NCI-H1417 (cell line): Measurements from ENCODE around the gene CEP83.
"Not testable (repeated sequence)": the region's sequence is repeated elsewhere in the genome, so short reads cannot be mapped to it uniquely, and the experiment has no call there.

Experiments used
- DNase-seq, 3 experiments: peaks; one replicate each; lab custom pipeline; 2025; lab: John Stamatoyannopoulos, UW

The CEP83 gene

DNA sequence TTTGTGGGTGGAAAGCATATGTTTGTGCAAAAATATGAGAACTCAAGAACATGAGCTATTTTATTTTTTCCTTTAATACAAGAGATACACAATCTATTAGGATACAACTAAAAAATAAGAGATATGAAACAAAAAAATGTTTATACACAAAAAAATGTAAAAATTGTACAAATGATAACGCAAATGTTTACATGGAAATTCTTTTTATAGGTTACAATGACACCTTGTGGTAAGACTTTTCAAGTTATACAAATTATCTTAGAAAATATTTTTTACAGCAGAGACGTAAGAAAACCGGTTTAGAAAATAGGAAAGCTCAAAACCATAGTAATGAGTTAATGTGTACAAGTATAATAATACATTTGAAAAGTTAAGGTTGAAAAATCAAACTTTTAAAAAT is 25.5 kb downstream of the CEP83 start:
- DNase-seq = peak in 1 of 3 experiments; percentile 12

GRCh38 chr12:94433744-94434143 is 25.9 kb downstream of the CEP83 start:
- no peak for DNase-seq

GRCh38 chr12:94430304-94430703 is 29.4 kb downstream of the CEP83 start:
- no peak for DNase-seq

DNA sequence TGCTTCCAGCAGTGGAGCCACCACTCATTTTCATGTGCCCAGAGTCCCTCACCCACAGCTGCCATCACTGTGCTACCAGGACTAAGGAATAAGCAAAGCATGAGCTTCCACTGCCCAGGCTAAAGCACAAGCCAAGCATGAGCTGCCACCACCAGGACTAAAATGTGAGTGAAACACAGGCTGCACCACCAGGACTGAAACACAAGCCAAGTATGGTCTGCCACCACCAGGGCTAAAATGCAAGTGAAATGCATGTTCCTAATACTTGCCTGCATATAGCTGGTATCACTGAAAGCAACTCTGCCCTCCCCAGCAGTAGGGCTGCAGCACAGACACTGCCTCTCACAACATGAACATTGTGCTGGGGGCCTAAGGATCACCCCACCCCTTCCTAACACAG is 30.0 kb downstream of the CEP83 start:
- DNase-seq = no peak

DNA sequence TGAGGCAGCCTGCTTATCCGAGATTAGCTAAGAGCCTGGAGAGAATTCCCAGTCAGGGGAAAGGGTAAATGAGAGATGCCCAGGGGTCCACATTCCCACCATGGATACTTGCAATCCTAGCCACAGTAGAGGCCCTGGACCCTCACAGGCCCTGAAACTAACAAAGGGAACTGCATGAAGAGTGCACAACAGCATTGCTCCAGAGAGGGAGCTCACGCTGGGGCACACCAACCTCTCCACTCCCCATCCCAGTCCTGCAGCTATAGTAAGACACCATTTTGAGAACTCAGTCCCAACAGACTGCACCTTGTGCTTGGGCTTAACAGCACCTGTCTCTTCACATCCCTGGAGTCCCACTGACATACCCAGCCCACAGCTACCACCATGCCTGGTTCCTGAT is 30.5 kb downstream of the CEP83 start:
- no peak for DNase-seq

DNA sequence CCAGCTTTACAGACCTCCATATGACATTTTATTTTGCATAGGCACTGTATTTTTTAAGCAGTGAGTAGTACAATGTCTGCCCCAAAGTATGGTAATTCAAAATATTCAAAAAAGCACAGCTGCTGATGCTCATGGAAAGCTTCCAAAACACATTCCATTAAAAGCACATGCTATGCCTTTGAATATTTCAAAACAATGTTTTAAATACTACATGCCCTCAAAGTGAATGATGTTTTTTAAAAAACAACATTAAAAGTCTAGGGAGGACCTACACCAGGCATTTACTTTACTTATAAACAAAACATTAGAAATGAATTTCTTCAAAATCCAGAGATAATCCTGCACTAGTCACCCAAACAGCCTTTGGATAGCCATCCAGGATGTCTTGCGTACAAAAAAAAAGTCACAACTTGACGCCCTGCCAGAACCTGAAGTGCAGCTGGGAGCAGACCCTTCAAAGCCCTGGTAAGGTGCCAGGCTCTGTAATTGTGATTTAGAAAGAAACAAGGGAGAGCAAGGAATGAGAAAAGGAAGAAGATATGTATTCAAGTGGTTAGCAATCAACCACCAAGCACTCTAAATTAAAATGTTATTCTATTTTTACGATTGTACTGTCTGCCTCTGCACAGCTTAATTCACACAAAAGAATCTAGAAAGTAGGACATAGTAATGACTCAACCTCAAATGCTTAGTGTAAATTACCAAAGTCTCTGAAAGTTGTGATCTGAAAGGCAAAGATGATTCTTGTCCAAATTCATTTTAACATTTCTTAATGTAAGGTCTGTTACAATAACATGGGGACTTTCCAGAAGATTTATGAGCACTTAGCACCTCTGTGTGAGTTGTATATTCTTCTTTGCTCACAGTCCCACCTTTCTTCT is 31.9 kb downstream of the CEP83 start:
- DNase-seq = peak in 2 of 3 experiments; percentile 20 to 28

DNA sequence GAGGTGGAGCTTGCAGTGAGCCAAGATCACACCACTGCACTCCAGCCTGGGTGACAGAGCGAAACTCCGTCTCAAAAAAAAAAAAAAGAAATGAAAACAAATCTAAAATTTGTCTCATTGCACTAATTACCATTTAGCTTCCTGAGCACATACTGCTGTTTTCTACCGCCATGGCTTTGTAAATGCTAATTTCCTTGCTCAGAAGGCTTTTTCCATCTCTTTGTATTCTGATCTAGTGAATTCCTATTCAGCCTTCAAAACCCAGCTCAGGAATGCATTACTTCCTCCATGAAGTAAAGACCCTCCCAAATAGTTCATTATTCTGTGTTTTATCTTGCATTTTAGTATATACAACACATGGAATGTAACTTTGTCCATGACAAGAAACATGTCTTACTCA is 33.6 kb downstream of the CEP83 start:
- DNase-seq = no peak

DNA sequence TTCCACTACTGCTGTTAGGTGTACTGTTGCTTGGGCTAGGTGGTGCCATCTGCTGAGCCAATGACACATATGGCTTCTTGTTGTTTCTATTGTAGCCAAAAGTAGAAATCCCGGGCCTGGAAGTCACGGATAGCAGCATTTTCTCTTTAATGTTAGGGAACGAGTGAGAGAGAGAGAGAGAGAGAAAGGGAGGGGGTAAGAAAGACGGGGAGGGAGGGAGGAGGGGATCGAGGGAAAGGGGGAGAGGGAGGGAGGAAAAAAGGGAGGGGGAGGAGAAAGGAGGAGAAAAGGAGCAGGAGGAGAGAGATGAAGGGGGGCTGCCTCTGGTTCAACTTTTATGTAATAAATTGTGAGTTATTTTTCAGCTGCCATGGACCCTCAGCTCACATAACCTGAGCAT is 34.8 kb downstream of the CEP83 start:
- DNase-seq = not testable (repeated sequence)

DNA sequence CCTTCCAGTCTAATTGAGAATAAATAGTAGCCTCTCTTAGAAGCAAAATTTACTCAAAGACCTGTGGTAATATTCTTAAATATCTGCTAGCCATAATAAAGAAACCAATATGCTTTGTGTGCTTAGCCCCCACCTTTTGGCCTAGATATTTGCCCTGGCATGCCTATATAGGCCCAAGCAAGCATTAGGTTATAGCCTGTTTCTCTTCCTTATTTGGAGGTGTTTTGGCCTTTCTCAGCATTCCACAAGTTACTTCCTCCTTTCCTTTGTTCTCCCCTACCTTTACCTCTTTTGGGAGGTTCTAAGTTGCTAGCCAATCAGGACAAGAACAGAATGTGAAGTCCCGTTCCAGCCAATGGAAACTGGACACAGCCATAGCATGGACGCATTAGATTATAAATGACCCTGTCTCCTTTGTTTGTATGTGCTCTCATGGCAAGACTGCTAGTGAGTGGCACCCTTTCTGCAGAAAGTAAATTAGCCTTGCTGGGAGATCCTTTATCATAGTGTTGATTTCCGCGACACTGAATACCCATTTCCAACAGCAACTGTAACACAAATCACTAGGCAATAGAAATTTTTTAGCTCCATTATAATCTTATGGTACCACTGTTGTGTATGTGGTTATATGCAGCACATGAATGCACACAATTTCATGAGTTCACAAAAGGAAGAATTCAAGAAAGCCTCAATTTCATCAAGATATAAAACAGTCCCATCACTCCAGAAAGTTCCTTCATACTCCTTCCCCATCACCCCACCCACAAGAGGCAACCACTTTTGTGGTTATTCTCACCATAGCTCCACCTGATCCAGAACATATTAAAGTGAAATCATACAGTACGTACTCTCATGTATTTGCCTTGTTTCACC is 37.6 kb downstream of the CEP83 start:
- no peak for DNase-seq

GRCh38 chr12:94418517-94418916 is 41.1 kb downstream of the CEP83 start:
- no peak for DNase-seq

DNA sequence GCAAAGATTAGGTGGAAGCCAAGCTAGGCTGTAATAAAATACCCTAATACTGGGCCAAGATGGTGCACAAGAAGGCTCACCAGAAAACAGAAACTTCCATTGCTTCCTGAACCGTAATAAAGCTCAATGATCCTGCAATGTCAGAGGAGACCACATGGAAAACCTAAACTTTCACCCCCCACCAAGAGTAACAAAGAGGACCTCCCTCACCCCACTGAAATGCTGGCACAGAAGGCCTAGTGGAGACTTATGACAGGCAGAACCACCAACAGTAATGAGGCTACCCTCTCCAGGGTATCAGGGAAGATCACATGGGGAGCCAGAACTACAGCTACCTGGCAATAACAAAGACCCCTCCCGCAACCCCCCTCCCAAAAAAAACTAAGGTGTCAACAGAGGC is 43.1 kb downstream of the CEP83 start:
- DNase-seq = no peak

DNA sequence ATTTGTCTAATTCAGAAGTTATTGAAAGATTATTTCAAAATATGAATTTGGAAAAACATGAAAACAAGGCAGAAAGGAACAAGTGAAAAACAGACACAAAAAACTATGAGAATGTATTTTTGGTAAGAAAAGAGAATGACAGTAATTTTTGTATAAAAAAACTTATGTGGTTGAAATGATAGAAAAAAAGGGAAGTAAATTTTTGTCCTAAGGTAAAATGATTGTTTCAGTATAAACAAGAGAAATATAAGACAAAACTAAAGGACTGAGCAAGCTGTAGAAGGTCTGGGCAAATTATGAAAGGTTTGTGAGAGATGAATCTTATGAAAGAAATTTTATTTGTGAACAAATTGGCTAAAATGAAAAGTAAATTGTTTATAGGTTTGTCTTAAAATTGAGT is 44.6 kb downstream of the CEP83 start:
- no peak for DNase-seq

GRCh38 chr12:94405413-94406116 is 54.1 kb downstream of the CEP83 start:
- DNase-seq = no peak

GRCh38 chr12:94404854-94405253 is 54.8 kb downstream of the CEP83 start:
- no peak for DNase-seq

DNA sequence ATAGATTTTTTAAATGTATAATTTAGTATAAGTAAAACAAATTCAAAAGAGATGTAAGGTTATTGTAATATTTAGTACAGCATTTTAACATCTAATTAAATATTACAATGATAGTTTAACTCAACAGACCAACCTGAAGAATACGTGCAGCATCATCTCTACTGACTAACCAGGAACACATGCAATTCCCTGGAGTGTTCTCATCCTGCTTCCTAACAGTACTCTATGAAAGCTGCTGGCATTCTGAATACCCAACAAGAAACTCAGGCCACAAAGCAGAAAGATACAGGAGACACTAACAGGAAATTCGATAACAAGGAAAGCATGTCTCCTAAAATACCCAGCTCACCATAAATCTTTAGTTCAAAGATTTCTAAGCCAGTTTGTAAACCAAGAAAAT is 58.3 kb downstream of the CEP83 start:
- DNase-seq = no peak

GRCh38 chr12:94398685-94399084 is 61.0 kb downstream of the CEP83 start:
- DNase-seq = not testable (repeated sequence)

DNA sequence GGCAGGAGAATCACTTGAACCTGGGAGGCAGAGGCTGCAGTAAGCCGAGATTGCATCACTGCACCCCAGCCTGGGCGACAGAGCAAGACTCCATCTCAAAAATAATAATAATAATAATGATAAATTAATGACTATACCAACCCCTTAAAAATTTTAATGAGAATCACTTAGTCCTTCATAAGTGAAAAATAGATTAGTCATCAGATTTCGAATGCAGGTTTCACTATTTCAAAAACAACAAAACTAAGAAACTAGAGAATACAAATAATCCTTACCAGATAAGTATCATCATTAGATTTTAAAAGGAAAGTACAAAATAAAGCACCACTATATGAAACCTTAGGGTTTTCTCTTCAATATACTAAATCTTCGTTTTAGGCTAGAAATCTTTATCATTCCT is 62.3 kb downstream of the CEP83 start:
- no peak for DNase-seq

DNA sequence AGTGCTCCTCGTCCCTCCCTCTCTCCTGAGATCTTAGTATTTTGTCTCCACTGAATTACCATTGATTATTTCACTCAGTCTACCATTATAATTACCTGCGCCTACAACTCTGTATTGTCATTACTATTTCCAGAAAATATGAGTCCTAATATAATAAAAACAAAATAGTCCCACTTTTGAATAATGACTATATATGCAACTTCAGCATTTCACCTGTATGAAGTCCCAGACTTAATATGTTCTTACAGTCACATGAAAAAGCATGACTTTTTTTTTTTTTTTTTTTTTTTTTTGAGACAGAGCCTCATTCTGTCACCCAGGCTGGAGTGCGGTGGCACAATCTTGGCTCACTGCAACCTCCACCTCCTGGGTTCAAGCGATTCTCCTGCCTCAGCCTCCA is 63.7 kb downstream of the CEP83 start:
- not testable (repeated sequence) for DNase-seq

DNA sequence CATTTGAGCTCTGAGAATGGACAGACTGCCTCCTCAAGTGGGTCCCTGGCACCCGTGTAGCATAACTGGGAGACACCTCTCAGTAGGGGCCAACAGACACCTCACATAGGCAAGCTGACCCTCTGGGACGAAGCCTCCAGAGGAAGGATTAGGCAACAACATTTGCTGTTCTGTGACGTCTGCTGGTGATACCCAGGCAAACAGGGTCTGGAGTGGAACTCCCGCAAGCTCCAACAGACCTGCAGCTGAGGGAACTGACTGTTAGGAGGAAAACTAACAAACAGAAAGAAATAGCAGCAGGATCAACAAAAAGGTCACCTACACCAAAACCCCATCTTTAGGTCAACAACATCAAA is 69.6 kb downstream of the CEP83 start:
- no peak for DNase-seq

DNA sequence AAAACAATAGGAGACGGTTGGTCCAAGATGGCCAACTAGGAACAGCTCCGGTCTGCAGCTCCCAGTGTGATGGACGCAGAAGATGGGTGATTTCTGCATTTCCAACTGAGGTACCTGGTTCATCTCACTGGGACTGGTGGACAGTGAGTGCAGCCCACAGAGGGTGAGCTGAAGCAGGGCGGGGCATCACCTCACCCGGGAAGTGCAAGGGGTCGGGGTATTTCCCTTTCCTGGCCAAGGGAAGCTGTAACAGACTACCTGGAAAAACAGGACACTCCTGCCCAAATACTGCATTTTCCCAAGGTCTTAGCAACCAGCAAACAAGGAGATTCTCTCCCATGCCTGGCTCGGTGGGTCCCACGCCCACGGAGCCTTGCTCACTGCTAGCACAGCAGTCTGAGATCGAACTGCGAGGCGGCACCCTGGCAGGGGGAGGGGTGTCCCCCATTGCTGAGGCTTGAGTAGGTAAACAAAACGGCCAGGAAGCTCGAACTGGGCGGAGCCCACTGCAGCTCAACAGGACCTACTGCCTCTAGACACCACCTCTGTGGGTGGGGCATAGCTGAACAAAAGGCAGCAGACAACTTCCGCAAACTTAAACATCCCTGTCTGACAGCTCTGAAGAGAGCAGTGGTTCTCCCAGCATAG is 70.1 kb downstream of the CEP83 start:
- DNase-seq = peak; percentile 6 to 12 (median 10)

DNA sequence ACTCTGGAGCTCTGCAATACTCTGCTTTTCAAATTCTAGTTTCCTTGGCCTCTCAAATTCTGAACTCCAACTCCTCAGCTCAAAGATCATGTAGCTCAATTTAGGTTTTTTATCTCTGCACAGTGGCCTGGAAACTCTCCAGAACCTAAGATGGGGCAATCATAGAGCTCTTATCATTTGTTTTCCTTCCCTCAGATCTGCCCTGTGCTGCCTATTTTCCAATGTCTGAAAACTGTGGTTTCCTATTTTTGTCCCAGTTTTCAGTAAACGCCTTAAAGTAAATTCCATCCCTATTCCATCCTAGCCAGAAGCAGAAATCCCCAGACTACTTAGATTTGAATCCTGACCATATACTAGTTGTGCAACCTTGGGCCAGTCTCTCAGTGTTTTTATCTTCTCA is 73.2 kb downstream of the CEP83 start:
- no peak for DNase-seq

- no peak for DNase-seq
Observed at GRCh38 chr12:94384030-94384429, 75.6 kb downstream of the CEP83 start.
